HL-60 (cell line): ENCODE measurements around the gene ERMP1.

Experiments used
- GABPA ChIP-seq: IDR thresholded peaks from 2 replicates; pipeline ENCODE4 v1.6.1; 2012; ENCODE audit warnings: low read depth
- POLR2AphosphoS5 ChIP-seq: IDR thresholded peaks from 2 replicates; pipeline ENCODE4 v1.6.1; 2012; ENCODE audit warnings: low read depth
- SPI1 ChIP-seq: IDR thresholded peaks from 2 replicates; pipeline ENCODE4 v1.6.1; 2012; ENCODE audit warnings: low read depth, mild to moderate bottlenecking, borderline replicate concordance
- TF ChIP-seq, protein P1 (sequence below): IDR thresholded peaks from one replicate; pipeline ENCODE4 v1.5.1; 2011; ENCODE audit warnings: low read length, control low read depth, inconsistent platforms; ENCODE audit not compliant: insufficient read depth
- TF ChIP-seq, protein P2 (sequence below): IDR thresholded peaks from 2 replicates; pipeline ENCODE4 v1.6.1; 2012; ENCODE audit warnings: low read depth; ENCODE audit not compliant: insufficient replicate concordance

DNA sequence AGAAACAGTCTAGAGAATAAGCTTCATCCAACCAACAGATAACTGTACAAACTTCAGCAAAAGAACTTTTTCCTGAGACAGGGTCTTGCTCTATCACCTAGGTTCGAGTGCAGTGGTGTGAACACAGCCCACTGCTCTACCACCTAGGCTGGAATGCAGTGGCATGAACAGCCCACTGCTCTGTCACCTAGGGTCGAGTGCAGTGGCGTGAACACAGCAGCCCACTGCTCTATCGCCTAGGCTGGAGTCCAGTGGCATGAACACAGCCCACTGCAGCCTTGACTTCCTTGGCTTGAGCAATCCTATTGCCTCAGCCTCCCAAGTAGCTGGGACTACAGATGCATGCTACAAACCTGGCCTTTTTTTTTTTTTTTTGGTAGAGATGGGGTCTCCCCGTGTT, 43.4 kb downstream of the ERMP1 start:
- TF ChIP-seq, protein P1, sequence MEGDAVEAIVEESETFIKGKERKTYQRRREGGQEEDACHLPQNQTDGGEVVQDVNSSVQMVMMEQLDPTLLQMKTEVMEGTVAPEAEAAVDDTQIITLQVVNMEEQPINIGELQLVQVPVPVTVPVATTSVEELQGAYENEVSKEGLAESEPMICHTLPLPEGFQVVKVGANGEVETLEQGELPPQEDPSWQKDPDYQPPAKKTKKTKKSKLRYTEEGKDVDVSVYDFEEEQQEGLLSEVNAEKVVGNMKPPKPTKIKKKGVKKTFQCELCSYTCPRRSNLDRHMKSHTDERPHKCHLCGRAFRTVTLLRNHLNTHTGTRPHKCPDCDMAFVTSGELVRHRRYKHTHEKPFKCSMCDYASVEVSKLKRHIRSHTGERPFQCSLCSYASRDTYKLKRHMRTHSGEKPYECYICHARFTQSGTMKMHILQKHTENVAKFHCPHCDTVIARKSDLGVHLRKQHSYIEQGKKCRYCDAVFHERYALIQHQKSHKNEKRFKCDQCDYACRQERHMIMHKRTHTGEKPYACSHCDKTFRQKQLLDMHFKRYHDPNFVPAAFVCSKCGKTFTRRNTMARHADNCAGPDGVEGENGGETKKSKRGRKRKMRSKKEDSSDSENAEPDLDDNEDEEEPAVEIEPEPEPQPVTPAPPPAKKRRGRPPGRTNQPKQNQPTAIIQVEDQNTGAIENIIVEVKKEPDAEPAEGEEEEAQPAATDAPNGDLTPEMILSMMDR = no peak
- TF ChIP-seq POLR2AphosphoS5 (no peak), SPI1 (no peak), GABPA (no peak)
- TF ChIP-seq, protein P2, sequence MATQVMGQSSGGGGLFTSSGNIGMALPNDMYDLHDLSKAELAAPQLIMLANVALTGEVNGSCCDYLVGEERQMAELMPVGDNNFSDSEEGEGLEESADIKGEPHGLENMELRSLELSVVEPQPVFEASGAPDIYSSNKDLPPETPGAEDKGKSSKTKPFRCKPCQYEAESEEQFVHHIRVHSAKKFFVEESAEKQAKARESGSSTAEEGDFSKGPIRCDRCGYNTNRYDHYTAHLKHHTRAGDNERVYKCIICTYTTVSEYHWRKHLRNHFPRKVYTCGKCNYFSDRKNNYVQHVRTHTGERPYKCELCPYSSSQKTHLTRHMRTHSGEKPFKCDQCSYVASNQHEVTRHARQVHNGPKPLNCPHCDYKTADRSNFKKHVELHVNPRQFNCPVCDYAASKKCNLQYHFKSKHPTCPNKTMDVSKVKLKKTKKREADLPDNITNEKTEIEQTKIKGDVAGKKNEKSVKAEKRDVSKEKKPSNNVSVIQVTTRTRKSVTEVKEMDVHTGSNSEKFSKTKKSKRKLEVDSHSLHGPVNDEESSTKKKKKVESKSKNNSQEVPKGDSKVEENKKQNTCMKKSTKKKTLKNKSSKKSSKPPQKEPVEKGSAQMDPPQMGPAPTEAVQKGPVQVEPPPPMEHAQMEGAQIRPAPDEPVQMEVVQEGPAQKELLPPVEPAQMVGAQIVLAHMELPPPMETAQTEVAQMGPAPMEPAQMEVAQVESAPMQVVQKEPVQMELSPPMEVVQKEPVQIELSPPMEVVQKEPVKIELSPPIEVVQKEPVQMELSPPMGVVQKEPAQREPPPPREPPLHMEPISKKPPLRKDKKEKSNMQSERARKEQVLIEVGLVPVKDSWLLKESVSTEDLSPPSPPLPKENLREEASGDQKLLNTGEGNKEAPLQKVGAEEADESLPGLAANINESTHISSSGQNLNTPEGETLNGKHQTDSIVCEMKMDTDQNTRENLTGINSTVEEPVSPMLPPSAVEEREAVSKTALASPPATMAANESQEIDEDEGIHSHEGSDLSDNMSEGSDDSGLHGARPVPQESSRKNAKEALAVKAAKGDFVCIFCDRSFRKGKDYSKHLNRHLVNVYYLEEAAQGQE = no peak
